Measurements from ENCODE around the gene NR1H2. TPM values are rescaled to one million over a fixed set of nuclear protein-coding genes. Genes with fewer than 3 reads are reported as not detected.

The NR1H2 gene
- total RNA-seq, 4 donors from 2014 or later = 80.2 to 125 (median 93.7) TPM

- Histone ChIP-seq H3K9me3 (no peaks in the 10 kb centered on the region), H3K27ac (peak overlapping the region in 2 of 4 donors; percentile 68 to 69), H3K4me1 (peaks cover 0 to 30% (median 19%) of the 10 kb centered on the region in 4 donors), H3K4me3 (no peak overlapping the region), H3K27me3 (peaks cover 0 to 62% of the 10 kb centered on the region in 2 donors), H3K36me3 (no peaks in the 10 kb centered on the region)
- no peak for DNase-seq (ENCODE audit: low spot score in 2 of 2)
- TF ChIP-seq EP300 (IDR thresholded peaks at IDR 0.05) (no peak), CTCF (IDR thresholded peaks at IDR 0.05) (no peak), POLR2A (IDR thresholded peaks at IDR 0.05) (no peak)
- 86 to 87% methylated on average over 7 of the region's 7 CpGs for WGBS, 2 donors
These were observed 52.7 kb downstream of the NR1H2 start for GRCh38 chr19:50428772-50429463.

- Histone ChIP-seq H3K9me3 (no peaks in the 10 kb centered on the region), H3K27ac (peak overlapping the region in 3 of 4 donors; percentile 4 to 77 (median 75)), H3K27me3 (peaks cover 0 to 78% of the 10 kb centered on the region in 2 donors), H3K4me3 (peak overlapping the region in 3 of 4 donors; percentile 60 to 78 (median 68)), H3K4me1 (peaks cover 0 to 30% (median 19%) of the 10 kb centered on the region in 4 donors), H3K36me3 (no peaks in the 10 kb centered on the region)
- 20 to 36% methylated on average over 13 of the region's 13 CpGs for WGBS, 2 donors
- TF ChIP-seq POLR2A (IDR thresholded peaks at IDR 0.05) = no peak
- TF ChIP-seq EP300 (IDR thresholded peaks at IDR 0.05) = no peak
- TF ChIP-seq CTCF (IDR thresholded peaks at IDR 0.05) = no peak
- no peak for DNase-seq (ENCODE audit: low spot score in 2 of 2)
These were observed 54.7 kb downstream of the NR1H2 start for GRCh38 chr19:50430888-50431342.

GRCh38 chr19:50431343-50432220 is 55.3 kb downstream of the NR1H2 start:
- 0 to 1% methylated on average over 35 to 41 of the region's 54 CpGs for WGBS, 2 donors
- H3K4me1 ChIP-seq = peaks cover 0 to 30% (median 19%) of the 10 kb centered on the region in 4 donors
- TF ChIP-seq POLR2A (IDR thresholded peaks at IDR 0.05) = no peak
- peak in 1 of 2 donors; percentile 36 for TF ChIP-seq EP300 (IDR thresholded peaks at IDR 0.05)
- H3K9me3 ChIP-seq = no peaks in the 10 kb centered on the region
- H3K36me3 ChIP-seq = no peaks in the 10 kb centered on the region
- peak overlapping the region; percentile 14 to 77 (median 64) for H3K27ac ChIP-seq
- H3K4me3 ChIP-seq = peak overlapping the region; percentile 42 to 78 (median 64)
- peaks cover 0 to 78% of the 10 kb centered on the region in 2 donors for H3K27me3 ChIP-seq
- peak; percentile 49 to 78 for DNase-seq (ENCODE audit: low spot score in 2 of 2)

- no peak for DNase-seq (ENCODE audit: low spot score in 2 of 2)
- TF ChIP-seq EP300 (IDR thresholded peaks at IDR 0.05) (no peak), POLR2A (IDR thresholded peaks at IDR 0.05) (no peak), CTCF (IDR thresholded peaks at IDR 0.05) (no peak)
- H3K9me3 ChIP-seq = no peaks in the 10 kb centered on the region
- H3K4me1 ChIP-seq = peaks cover 0 to 30% (median 19%) of the 10 kb centered on the region in 4 donors
- H3K36me3 ChIP-seq = no peaks in the 10 kb centered on the region
- H3K27ac ChIP-seq = peak within 1 kb of the TSS; percentile 14 to 77 (median 64)
- 3 to 8% methylated on average over 21 to 23 of the region's 40 CpGs for WGBS, 2 donors
- H3K27me3 ChIP-seq = peaks cover 0 to 74% of the 10 kb centered on the region in 2 donors
- peak within 1 kb of the TSS; percentile 42 to 78 (median 64) for H3K4me3 ChIP-seq
These were observed 56.2 kb downstream of the NR1H2 start, which contains the start of gene MYBPC2 for GRCh38 chr19:50432221-50433028. Gene MYBPC2, plus strand, starts transcription at chr19:50432892. Its CDS starts 62 bp downstream, at chr19:50432954.

Other genes starting within 250 kb of the NR1H2 start
- not detected for gene IZUMO2, start 213.2 kb upstream of the NR1H2 start, total RNA-seq
- gene MYH14, start 172.8 kb upstream of the NR1H2 start, total RNA-seq = 10 to 100 TPM; 12.9 to 30.3 (median 15.3) TPM
- gene KCNC3, start 47.1 kb upstream of the NR1H2 start, total RNA-seq = 1 to 10 TPM in 1 of 4 donors, under 1 TPM in 3; 0.21 to 1.2 (median 0.71) TPM
- gene NAPSA, start 10.8 kb upstream of the NR1H2 start, total RNA-seq = 1 to 10 TPM in 1 of 4 donors, under 1 TPM in 1, not detected in 2; 0.39 to 2.1 TPM
- 10 to 100 TPM; 10.8 to 28.2 (median 15.5) TPM for gene POLD1, start 7.9 kb downstream of the NR1H2 start, total RNA-seq
- gene SPIB, start 42.5 kb downstream of the NR1H2 start, total RNA-seq = 1 to 10 TPM in 1 of 4 donors, under 1 TPM in 2, not detected in 1; 0.66 to 3.5 (median 0.90) TPM
- gene MYBPC2, start 56.4 kb downstream of the NR1H2 start, total RNA-seq = under 1 TPM in 1 of 4 donors, not detected in 3; 0.21 TPM
- gene EMC10, start 100.0 kb downstream of the NR1H2 start, total RNA-seq = 10 to 100 TPM; 48.5 to 79.4 (median 59.7) TPM
- not detected for gene GARIN5A, start 100.4 kb downstream of the NR1H2 start, total RNA-seq
- gene JOSD2, start 134.7 kb downstream of the NR1H2 start, total RNA-seq = 10 to 100 TPM; 32.3 to 52.2 (median 38.8) TPM
- gene ASPDH, start 137.5 kb downstream of the NR1H2 start, total RNA-seq = not detected
- 1 to 10 TPM; 1.0 to 3.7 (median 2.8) TPM for gene LRRC4B, start 192.0 kb downstream of the NR1H2 start, total RNA-seq

All from tibial nerve (tissue), 4 donors.